Nephron progenitor cell (in vitro differentiated cells): ENCODE data around the gene HDAC9.

Experiments
- DNase-seq: peaks from one replicate; pipeline ENCODE4 v3.0.0; 2021
- H3K27ac Mint-ChIP-seq: 2 replicates; pipeline ENCODE4 v1.8.0; 2021; ENCODE audit warnings: mild to moderate bottlenecking, moderate library complexity, mixed read lengths
- H3K27me3 Mint-ChIP-seq: 2 replicates; pipeline ENCODE4 v1.8.0; 2021; ENCODE audit warnings: mild to moderate bottlenecking, low read depth, mixed read lengths; ENCODE audit not compliant: poor library complexity
- H3K36me3 Mint-ChIP-seq: 2 replicates; pipeline ENCODE4 v1.8.0; 2021; ENCODE audit warnings: low read depth, mixed read lengths
- H3K4me1 Mint-ChIP-seq: 2 replicates; pipeline ENCODE4 v1.8.0; 2021; ENCODE audit warnings: mixed read lengths
- H3K4me3 Mint-ChIP-seq: 2 replicates; pipeline ENCODE4 v1.8.0; 2021; ENCODE audit warnings: mild to moderate bottlenecking, moderate library complexity, mixed read lengths
- H3K9me3 Mint-ChIP-seq: 2 replicates; pipeline ENCODE4 v1.8.0; 2021; ENCODE audit warnings: mild to moderate bottlenecking, moderate library complexity, mixed read lengths
- TF ChIP-seq, protein P1 (sequence below): fragments of 200-600 bp; sonication (generic); IDR thresholded peaks from 2 replicates; pipeline ENCODE4 v1.5.0; 2021; ENCODE audit warnings: antibody characterized with exemption

The HDAC9 gene

DNA sequence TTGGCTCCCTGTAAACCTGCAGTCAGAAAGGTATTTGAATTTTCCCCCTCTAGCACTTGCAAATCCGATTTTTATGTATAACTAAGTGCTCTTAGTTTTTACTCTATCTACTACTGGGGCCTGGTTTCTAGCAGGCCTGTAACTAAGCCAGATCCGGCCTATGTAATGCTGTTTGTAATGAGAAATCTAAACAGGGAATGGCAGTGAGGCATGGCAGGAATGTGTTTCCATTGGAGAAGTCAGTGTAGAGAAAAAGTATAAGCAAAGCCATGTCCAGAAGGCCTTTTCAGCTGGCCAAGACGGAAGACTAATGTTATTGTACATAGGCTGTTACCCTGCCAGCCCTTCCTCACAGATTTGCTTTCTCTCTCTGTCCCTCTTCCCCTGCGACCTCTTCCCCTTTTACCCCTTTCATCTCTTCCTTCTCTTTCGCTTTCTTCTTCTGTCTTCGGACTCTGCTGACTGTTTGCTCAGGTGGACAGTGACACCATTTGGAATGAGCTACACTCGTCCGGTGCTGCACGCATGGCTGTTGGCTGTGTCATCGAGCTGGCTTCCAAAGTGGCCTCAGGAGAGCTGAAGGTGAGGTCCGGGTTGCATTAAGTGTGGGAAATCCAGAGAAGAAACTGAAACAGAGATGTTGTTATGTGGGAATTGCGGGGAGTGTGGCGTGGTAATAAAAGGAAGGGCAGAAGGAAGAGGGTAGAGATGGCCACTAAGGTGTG is 297.5 kb downstream of the HDAC9 start:
- Mint-ChIP-seq H3K9me3 (no peaks in the 10 kb centered on the region), H3K27ac (peak overlapping the region; percentile 79), H3K4me3 (no peak overlapping the region)

DNA sequence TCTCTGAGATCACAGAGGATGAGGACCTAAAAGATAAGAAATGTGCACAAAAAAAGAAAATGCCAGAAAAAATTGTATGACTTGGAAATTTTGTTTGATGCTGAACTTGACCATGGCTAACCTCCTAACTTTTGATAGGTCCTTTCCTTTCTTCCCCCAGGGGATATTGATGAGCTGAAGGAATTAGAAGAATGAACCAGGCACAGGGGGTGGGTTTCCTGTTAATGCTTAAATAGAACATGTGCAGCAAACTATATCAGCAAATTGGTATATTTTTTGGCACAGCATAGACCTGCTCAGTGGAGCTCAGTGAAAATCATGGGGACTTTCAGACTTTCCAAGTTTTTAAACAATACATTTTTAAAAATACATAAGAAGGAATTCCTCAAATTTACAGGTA is 300.7 kb downstream of the HDAC9 start:
- H3K27ac Mint-ChIP-seq, result no peak overlapping the region
- TF ChIP-seq, protein P1, sequence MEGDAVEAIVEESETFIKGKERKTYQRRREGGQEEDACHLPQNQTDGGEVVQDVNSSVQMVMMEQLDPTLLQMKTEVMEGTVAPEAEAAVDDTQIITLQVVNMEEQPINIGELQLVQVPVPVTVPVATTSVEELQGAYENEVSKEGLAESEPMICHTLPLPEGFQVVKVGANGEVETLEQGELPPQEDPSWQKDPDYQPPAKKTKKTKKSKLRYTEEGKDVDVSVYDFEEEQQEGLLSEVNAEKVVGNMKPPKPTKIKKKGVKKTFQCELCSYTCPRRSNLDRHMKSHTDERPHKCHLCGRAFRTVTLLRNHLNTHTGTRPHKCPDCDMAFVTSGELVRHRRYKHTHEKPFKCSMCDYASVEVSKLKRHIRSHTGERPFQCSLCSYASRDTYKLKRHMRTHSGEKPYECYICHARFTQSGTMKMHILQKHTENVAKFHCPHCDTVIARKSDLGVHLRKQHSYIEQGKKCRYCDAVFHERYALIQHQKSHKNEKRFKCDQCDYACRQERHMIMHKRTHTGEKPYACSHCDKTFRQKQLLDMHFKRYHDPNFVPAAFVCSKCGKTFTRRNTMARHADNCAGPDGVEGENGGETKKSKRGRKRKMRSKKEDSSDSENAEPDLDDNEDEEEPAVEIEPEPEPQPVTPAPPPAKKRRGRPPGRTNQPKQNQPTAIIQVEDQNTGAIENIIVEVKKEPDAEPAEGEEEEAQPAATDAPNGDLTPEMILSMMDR, result no peak
- H3K4me3 Mint-ChIP-seq, result no peak overlapping the region
- H3K9me3 Mint-ChIP-seq, result no peaks in the 10 kb centered on the region
- H3K36me3 Mint-ChIP-seq, result no peaks in the 10 kb centered on the region
- H3K27me3 Mint-ChIP-seq, result no peaks in the 10 kb centered on the region
- no peak for DNase-seq
- peaks cover 20% of the 10 kb centered on the region for H3K4me1 Mint-ChIP-seq

More for the DNA sequence above, 297.5 kb downstream of the HDAC9 start:
- Mint-ChIP-seq H3K4me1 (peaks cover 20% of the 10 kb centered on the region), H3K36me3 (no peaks in the 10 kb centered on the region), H3K27me3 (peaks cover 3% of the 10 kb centered on the region)
- TF ChIP-seq, protein P1, result no peak
- no peak for DNase-seq

DNA sequence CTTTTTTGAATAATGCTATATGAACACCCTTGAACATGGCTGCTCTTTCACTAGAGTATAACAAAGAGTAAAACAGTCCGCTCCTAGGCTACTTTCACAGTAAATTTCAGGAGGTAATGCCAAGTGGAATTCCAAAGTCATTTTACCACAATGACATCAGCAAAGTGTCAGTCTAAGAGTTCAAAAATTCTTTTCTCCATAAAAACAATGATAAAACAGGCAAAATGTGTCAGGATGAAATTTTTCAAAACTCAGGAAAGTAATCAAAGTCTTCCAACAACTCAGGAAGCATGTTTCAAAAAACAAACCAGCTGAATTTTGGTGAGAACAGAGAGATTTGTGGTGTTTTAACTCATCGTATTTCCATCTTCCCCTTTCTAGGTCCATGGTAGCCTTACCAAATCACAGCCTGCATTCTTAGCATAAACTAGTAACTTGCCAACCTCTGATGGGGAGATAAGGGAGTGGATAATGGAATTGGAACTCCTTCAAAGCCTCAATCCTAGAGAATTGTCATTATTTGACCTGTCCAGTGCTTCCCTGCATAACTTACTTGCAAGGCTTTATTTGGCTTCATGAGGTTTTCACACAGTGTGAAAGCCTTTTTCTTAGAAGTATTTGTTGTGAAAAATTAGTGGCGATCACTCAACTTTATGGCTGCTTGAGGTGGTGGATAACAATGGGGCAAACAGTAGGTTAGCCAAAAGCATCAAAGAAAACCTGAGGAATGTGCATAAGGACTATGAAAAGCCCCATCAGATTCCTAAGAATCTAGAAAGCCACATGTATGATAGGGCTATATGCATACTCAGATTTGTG is 302.7 kb downstream of the HDAC9 start:
- TF ChIP-seq, protein P1, result no peak
- Mint-ChIP-seq H3K4me3 (no peak overlapping the region), H3K27ac (peak overlapping the region; percentile 15), H3K36me3 (no peaks in the 10 kb centered on the region), H3K4me1 (peaks cover 12% of the 10 kb centered on the region), H3K27me3 (no peaks in the 10 kb centered on the region), H3K9me3 (no peaks in the 10 kb centered on the region)
- DNase-seq, result no peak

DNA sequence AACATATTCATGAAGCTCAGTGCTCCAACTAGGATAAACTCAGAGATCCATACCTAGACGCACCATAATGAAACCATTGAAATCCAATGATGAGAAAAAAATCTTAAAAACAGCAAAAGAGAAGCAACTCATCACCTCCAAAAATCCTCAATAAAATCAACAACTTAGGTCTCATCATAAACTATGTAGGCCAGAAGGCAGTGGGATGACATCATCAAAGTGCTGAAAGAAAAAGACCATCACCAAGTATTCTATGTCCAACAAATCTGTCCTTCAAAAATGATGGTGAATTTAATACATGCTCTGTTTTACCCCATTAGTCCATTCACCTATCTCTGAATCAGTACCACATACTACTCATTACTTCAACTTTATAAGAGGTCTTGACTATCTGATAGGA is 304.4 kb downstream of the HDAC9 start:
- Mint-ChIP-seq H3K4me1 (no peaks in the 10 kb centered on the region), H3K36me3 (no peaks in the 10 kb centered on the region), H3K27me3 (no peaks in the 10 kb centered on the region), H3K9me3 (no peaks in the 10 kb centered on the region), H3K4me3 (no peak overlapping the region), H3K27ac (no peak overlapping the region)
- no peak for DNase-seq
- TF ChIP-seq, protein P1, result no peak

DNA sequence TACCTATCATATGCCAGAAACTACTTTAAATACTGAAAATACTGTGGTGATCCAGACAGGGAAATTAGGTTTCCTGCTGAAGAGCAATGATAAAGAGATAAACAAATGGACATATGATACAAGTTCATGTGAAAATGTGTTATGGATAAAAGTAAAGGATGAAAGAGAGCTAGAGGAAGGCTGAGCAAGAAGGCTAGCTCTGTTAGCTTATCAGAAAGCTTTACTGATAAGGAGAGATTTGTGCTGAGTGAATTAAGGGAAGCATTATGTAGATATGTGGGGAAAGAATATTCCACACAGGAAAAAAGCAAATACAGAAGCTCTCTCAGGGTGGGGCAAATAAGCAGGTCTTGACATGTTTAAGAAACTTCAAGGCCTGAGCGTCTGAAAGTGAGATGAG is 308.4 kb downstream of the HDAC9 start:
- Mint-ChIP-seq H3K27ac (no peak overlapping the region), H3K4me3 (no peak overlapping the region), H3K4me1 (no peaks in the 10 kb centered on the region), H3K36me3 (no peaks in the 10 kb centered on the region), H3K27me3 (peaks cover 2% of the 10 kb centered on the region), H3K9me3 (peaks cover 11% of the 10 kb centered on the region)
- TF ChIP-seq, protein P1, result no peak
- DNase-seq, result no peak
